DND-41 (cell line): ENCODE results near the gene TPX2.

Experiments used
- ATAC-seq: fragments of 200-7000 bp; cut with Tn5 transposase; 3 replicates; pipeline ENCODE4 v1.9.1; 2021; ENCODE audit warnings: low read depth; ENCODE audit not compliant: insufficient read depth
- DNase-seq: peaks from one replicate; pipeline ENCODE4 v3.0.0-alpha.2; 2020
- H2AFZ ChIP-seq: 2 replicates; pipeline ENCODE4 v1.6.0; 2012; ENCODE audit warnings: low read depth, low read length
- H3K27ac ChIP-seq: 2 replicates; pipeline ENCODE4 v1.5.1; 2012; ENCODE audit warnings: low read length, inconsistent platforms
- H3K27me3 ChIP-seq: fragments of 200-600 bp; sonication (generic); 2 replicates; pipeline ENCODE4 v1.6.0; 2012; ENCODE audit warnings: low read length, mild to moderate bottlenecking, inconsistent platforms; ENCODE audit not compliant: insufficient read depth, poor library complexity
- H3K36me3 ChIP-seq: 2 replicates; pipeline ENCODE4 v1.5.1; 2012; ENCODE audit warnings: low read length, inconsistent platforms; ENCODE audit not compliant: insufficient read depth
- H3K4me1 ChIP-seq: 2 replicates; pipeline ENCODE4 v1.5.1; 2012; ENCODE audit warnings: mild to moderate bottlenecking, low read length; ENCODE audit not compliant: insufficient read depth
- H3K4me2 ChIP-seq: 2 replicates; pipeline ENCODE4 v1.6.0; 2012; ENCODE audit warnings: mild to moderate bottlenecking, moderate library complexity, low read length, inconsistent platforms; ENCODE audit not compliant: insufficient read depth
- H3K4me3 ChIP-seq, 2 experiments: fragments of 200-600 bp in 1 of 2; shearing (Covaris generic) in 1 of 2; 2 replicates each; pipeline ENCODE4 v1.5.1; 2012 to 2016; ENCODE audit warnings: inconsistent platforms in 2 of 2, low read length in 2 of 2, mild to moderate bottlenecking in 2 of 2, low read depth in 1 of 2, moderate library complexity in 1 of 2
- H3K79me2 ChIP-seq: 2 replicates; pipeline ENCODE4 v1.6.0; 2012; ENCODE audit warnings: low read length, inconsistent platforms; ENCODE audit not compliant: insufficient read depth
- H3K9ac ChIP-seq: 2 replicates; pipeline ENCODE4 v1.6.0; 2012; ENCODE audit warnings: low read depth, mild to moderate bottlenecking, inconsistent platforms, low read length, moderate library complexity
- H3K9me3 ChIP-seq: 2 replicates; pipeline ENCODE4 v1.5.1; 2012; ENCODE audit warnings: low read length, moderate library complexity, mild to moderate bottlenecking, inconsistent platforms; ENCODE audit not compliant: insufficient read depth, severe bottlenecking
- H4K20me1 ChIP-seq: 2 replicates; pipeline ENCODE4 v1.6.0; 2012; ENCODE audit warnings: low read length; ENCODE audit not compliant: insufficient read depth
- CTCF ChIP-seq: IDR thresholded peaks from 2 replicates; pipeline ENCODE4 v1.5.1; 2012; ENCODE audit warnings: borderline replicate concordance, low read length, moderate library complexity, mild to moderate bottlenecking; ENCODE audit not compliant: poor library complexity, severe bottlenecking; ENCODE audit errors: extremely low read depth
- EZH2 ChIP-seq: IDR thresholded peaks from 3 replicates; pipeline ENCODE4 v1.6.1; 2012; ENCODE audit warnings: borderline replicate concordance, low read depth, mild to moderate bottlenecking, moderate library complexity, low read length, inconsistent platforms; ENCODE audit not compliant: severe bottlenecking

Gene TPX2

GRCh38 chr20:31749223-31749622 is 10.1 kb downstream of the TPX2 start:
- H3K27me3 ChIP-seq = no peaks in the 10 kb centered on the region
- no peak overlapping the region for H3K9ac ChIP-seq
- H3K36me3 ChIP-seq = peaks cover 86% of the 10 kb centered on the region
- H3K9me3 ChIP-seq = no peaks in the 10 kb centered on the region
- H3K79me2 ChIP-seq = peaks cover 97% of the 10 kb centered on the region
- H3K4me2 ChIP-seq = no peak overlapping the region
- H4K20me1 ChIP-seq = peaks cover 58% of the 10 kb centered on the region
- no peak overlapping the region for H2AFZ ChIP-seq
- H3K27ac ChIP-seq = no peak overlapping the region
- no peak for ATAC-seq
- H3K4me1 ChIP-seq = peaks cover 31% of the 10 kb centered on the region
- no peak for DNase-seq
- no peak overlapping the region for H3K4me3 ChIP-seq
- TF ChIP-seq EZH2 (no peak), CTCF (no peak)

GRCh38 chr20:31751126-31751525 is 12.0 kb downstream of the TPX2 start:
- Histone ChIP-seq H3K27me3 (no peaks in the 10 kb centered on the region), H3K79me2 (peaks cover 97% of the 10 kb centered on the region), H3K4me1 (peaks cover 14% of the 10 kb centered on the region), H2AFZ (no peak overlapping the region), H3K4me3 (no peak overlapping the region), H3K4me2 (no peak overlapping the region), H3K9me3 (no peaks in the 10 kb centered on the region), H4K20me1 (peaks cover 58% of the 10 kb centered on the region), H3K9ac (no peak overlapping the region), H3K36me3 (peaks cover 85% of the 10 kb centered on the region), H3K27ac (no peak overlapping the region)
- DNase-seq (no peak), ATAC-seq (no peak)
- TF ChIP-seq CTCF = no peak
- TF ChIP-seq EZH2 = no peak

GRCh38 chr20:31757254-31757653 is 18.2 kb downstream of the TPX2 start:
- TF ChIP-seq EZH2 (no peak), CTCF (no peak)
- H3K27me3 ChIP-seq = no peaks in the 10 kb centered on the region

GRCh38 chr20:31758521-31758920 is 19.4 kb downstream of the TPX2 start:
- peaks cover 94% of the 10 kb centered on the region for H3K36me3 ChIP-seq
- no peaks in the 10 kb centered on the region for H3K4me1 ChIP-seq
- H3K79me2 ChIP-seq = peaks cover 98% of the 10 kb centered on the region

More at GRCh38 chr20:31757254-31757653, 18.2 kb downstream of the TPX2 start:
- H3K4me3 ChIP-seq = no peak overlapping the region
- H3K4me2 ChIP-seq = no peak overlapping the region
- H4K20me1 ChIP-seq = peaks cover 48% of the 10 kb centered on the region
- H3K9me3 ChIP-seq = no peaks in the 10 kb centered on the region
- H3K27ac ChIP-seq = no peak overlapping the region
- H3K4me1 ChIP-seq = no peaks in the 10 kb centered on the region
- ATAC-seq = no peak
- peaks cover 95% of the 10 kb centered on the region for H3K36me3 ChIP-seq
- no peak overlapping the region for H2AFZ ChIP-seq
- no peak for DNase-seq
- H3K79me2 ChIP-seq = peaks cover 98% of the 10 kb centered on the region
- no peak overlapping the region for H3K9ac ChIP-seq

More at GRCh38 chr20:31758521-31758920, 19.4 kb downstream of the TPX2 start:
- H3K9me3 ChIP-seq = no peaks in the 10 kb centered on the region
- no peaks in the 10 kb centered on the region for H3K27me3 ChIP-seq
- TF ChIP-seq EZH2 (no peak), CTCF (no peak)
- H3K4me2 ChIP-seq = no peak overlapping the region
- no peak overlapping the region for H3K9ac ChIP-seq
- no peak overlapping the region for H3K27ac ChIP-seq
- no peak overlapping the region for H3K4me3 ChIP-seq
- no peak overlapping the region for H2AFZ ChIP-seq
- DNase-seq = no peak
- no peak for ATAC-seq
- peaks cover 44% of the 10 kb centered on the region for H4K20me1 ChIP-seq
